Measurements from ENCODE around the gene WNK1.

WNK1 gene

GRCh38 chr12:879641-880040, 127.3 kb downstream of the WNK1 start:
- peaks cover 88% of the 10 kb centered on the region for H3K36me3 ChIP-seq (ENCODE audit: insufficient read depth, low read length)
- H3K27ac ChIP-seq (ENCODE audit: low read depth, low read length): no peak overlapping the region
- no peak overlapping the region for H3K9ac ChIP-seq (ENCODE audit: low read depth, low read length)
- no peak overlapping the region for H3K4me3 ChIP-seq (ENCODE audit: low read length)
- 93% methylated on average over 5 of the region's 5 CpGs for WGBS
- H3K27me3 ChIP-seq (ENCODE audit: insufficient read depth, low read length): no peaks in the 10 kb centered on the region
- no peaks in the 10 kb centered on the region for H3K9me3 ChIP-seq (ENCODE audit: insufficient read depth, low read depth, low read length)
- no peaks in the 10 kb centered on the region for H3K4me1 ChIP-seq (ENCODE audit: insufficient read depth, low read length)

- no peaks in the 10 kb centered on the region for H3K27me3 ChIP-seq (ENCODE audit: insufficient read depth, low read length)
- WGBS: 94% methylated on average over 4 of the region's 4 CpGs
- no peak overlapping the region for H3K27ac ChIP-seq (ENCODE audit: low read depth, low read length)
- no peaks in the 10 kb centered on the region for H3K4me1 ChIP-seq (ENCODE audit: insufficient read depth, low read length)
- peaks cover 89% of the 10 kb centered on the region for H3K36me3 ChIP-seq (ENCODE audit: insufficient read depth, low read length)
- no peaks in the 10 kb centered on the region for H3K9me3 ChIP-seq (ENCODE audit: insufficient read depth, low read depth, low read length)
- H3K4me3 ChIP-seq (ENCODE audit: low read length): no peak overlapping the region
- no peak overlapping the region for H3K9ac ChIP-seq (ENCODE audit: low read depth, low read length)
Measured at GRCh38 chr12:880656-881055, 128.3 kb downstream of the WNK1 start.

- Histone ChIP-seq H3K36me3 (ENCODE audit: insufficient read depth, low read length) (peaks cover 99% of the 10 kb centered on the region), H3K27ac (ENCODE audit: low read depth, low read length) (no peak overlapping the region)
- WGBS: 94% methylated on average over 5 of the region's 5 CpGs
Measured at GRCh38 chr12:884746-885414, 132.5 kb downstream of the WNK1 start.

GRCh38 chr12:885701-886100, 133.3 kb downstream of the WNK1 start:
- peaks cover 99% of the 10 kb centered on the region for H3K36me3 ChIP-seq (ENCODE audit: insufficient read depth, low read length)
- WGBS: 94% methylated on average over 1 of the region's 2 CpGs
- H3K9me3 ChIP-seq (ENCODE audit: insufficient read depth, low read depth, low read length): no peaks in the 10 kb centered on the region
- no peaks in the 10 kb centered on the region for H3K27me3 ChIP-seq (ENCODE audit: insufficient read depth, low read length)
- H3K4me1 ChIP-seq (ENCODE audit: insufficient read depth, low read length): no peaks in the 10 kb centered on the region
- no peak overlapping the region for H3K4me3 ChIP-seq (ENCODE audit: low read length)
- H3K9ac ChIP-seq (ENCODE audit: low read depth, low read length): no peak overlapping the region
- H3K27ac ChIP-seq (ENCODE audit: low read depth, low read length): no peak overlapping the region

More at GRCh38 chr12:884746-885414, 132.5 kb downstream of the WNK1 start:
- no peaks in the 10 kb centered on the region for H3K9me3 ChIP-seq (ENCODE audit: insufficient read depth, low read depth, low read length)
- no peaks in the 10 kb centered on the region for H3K27me3 ChIP-seq (ENCODE audit: insufficient read depth, low read length)
- no peak overlapping the region for H3K9ac ChIP-seq (ENCODE audit: low read depth, low read length)
- H3K4me1 ChIP-seq (ENCODE audit: insufficient read depth, low read length): no peaks in the 10 kb centered on the region
- H3K4me3 ChIP-seq (ENCODE audit: low read length): no peak overlapping the region

GRCh38 chr12:886206-886605, 133.8 kb downstream of the WNK1 start:
- Histone ChIP-seq H3K27ac (ENCODE audit: low read depth, low read length) (no peak overlapping the region), H3K4me1 (ENCODE audit: insufficient read depth, low read length) (no peaks in the 10 kb centered on the region), H3K9ac (ENCODE audit: low read depth, low read length) (no peak overlapping the region), H3K4me3 (ENCODE audit: low read length) (no peak overlapping the region), H3K27me3 (ENCODE audit: insufficient read depth, low read length) (no peaks in the 10 kb centered on the region), H3K9me3 (ENCODE audit: insufficient read depth, low read depth, low read length) (no peaks in the 10 kb centered on the region), H3K36me3 (ENCODE audit: insufficient read depth, low read length) (peaks cover 99% of the 10 kb centered on the region)
- WGBS: 96% methylated on average over 2 of the region's 2 CpGs

- H3K27ac ChIP-seq (ENCODE audit: low read depth, low read length): no peak overlapping the region
- no peaks in the 10 kb centered on the region for H3K4me1 ChIP-seq (ENCODE audit: insufficient read depth, low read length)
- H3K9me3 ChIP-seq (ENCODE audit: insufficient read depth, low read depth, low read length): no peaks in the 10 kb centered on the region
- no peak overlapping the region for H3K4me3 ChIP-seq (ENCODE audit: low read length)
- no peaks in the 10 kb centered on the region for H3K27me3 ChIP-seq (ENCODE audit: insufficient read depth, low read length)
- no peak overlapping the region for H3K9ac ChIP-seq (ENCODE audit: low read depth, low read length)
- peaks cover 88% of the 10 kb centered on the region for H3K36me3 ChIP-seq (ENCODE audit: insufficient read depth, low read length)
Measured at GRCh38 chr12:894226-894625, 141.8 kb downstream of the WNK1 start.

GRCh38 chr12:896031-896430, 143.7 kb downstream of the WNK1 start:
- no peak overlapping the region for H3K9ac ChIP-seq (ENCODE audit: low read depth, low read length)
- no peaks in the 10 kb centered on the region for H3K9me3 ChIP-seq (ENCODE audit: insufficient read depth, low read depth, low read length)
- WGBS: 92% methylated on average over 4 of the region's 4 CpGs
- H3K27me3 ChIP-seq (ENCODE audit: insufficient read depth, low read length): no peaks in the 10 kb centered on the region
- no peaks in the 10 kb centered on the region for H3K4me1 ChIP-seq (ENCODE audit: insufficient read depth, low read length)
- H3K4me3 ChIP-seq (ENCODE audit: low read length): no peak overlapping the region
- H3K36me3 ChIP-seq (ENCODE audit: insufficient read depth, low read length): peaks cover 89% of the 10 kb centered on the region
- H3K27ac ChIP-seq (ENCODE audit: low read depth, low read length): no peak overlapping the region

- Histone ChIP-seq H3K27ac (ENCODE audit: low read depth, low read length) (no peak overlapping the region), H3K36me3 (ENCODE audit: insufficient read depth, low read length) (peaks cover 91% of the 10 kb centered on the region), H3K9ac (ENCODE audit: low read depth, low read length) (no peak overlapping the region), H3K4me1 (ENCODE audit: insufficient read depth, low read length) (no peaks in the 10 kb centered on the region), H3K27me3 (ENCODE audit: insufficient read depth, low read length) (no peaks in the 10 kb centered on the region), H3K4me3 (ENCODE audit: low read length) (no peak overlapping the region), H3K9me3 (ENCODE audit: insufficient read depth, low read depth, low read length) (no peaks in the 10 kb centered on the region)
- WGBS: 92% methylated on average over 4 of the region's 4 CpGs
Measured at GRCh38 chr12:897386-897785, 145.0 kb downstream of the WNK1 start.

- no peaks in the 10 kb centered on the region for H3K9me3 ChIP-seq (ENCODE audit: insufficient read depth, low read depth, low read length)
- H3K27ac ChIP-seq (ENCODE audit: low read depth, low read length): no peak overlapping the region
- no peak overlapping the region for H3K9ac ChIP-seq (ENCODE audit: low read depth, low read length)
- H3K36me3 ChIP-seq (ENCODE audit: insufficient read depth, low read length): peaks cover 94% of the 10 kb centered on the region
- H3K4me1 ChIP-seq (ENCODE audit: insufficient read depth, low read length): no peaks in the 10 kb centered on the region
- H3K27me3 ChIP-seq (ENCODE audit: insufficient read depth, low read length): no peaks in the 10 kb centered on the region
- H3K4me3 ChIP-seq (ENCODE audit: low read length): no peak overlapping the region
- over 99% methylated on average over 3 of the region's 3 CpGs for WGBS
Measured at GRCh38 chr12:902581-902980, 150.2 kb downstream of the WNK1 start.

- H3K9me3 ChIP-seq (ENCODE audit: insufficient read depth, low read depth, low read length): no peaks in the 10 kb centered on the region
- WGBS: 87% methylated on average over 5 of the region's 5 CpGs
- no peaks in the 10 kb centered on the region for H3K4me1 ChIP-seq (ENCODE audit: insufficient read depth, low read length)
- peaks cover 94% of the 10 kb centered on the region for H3K36me3 ChIP-seq (ENCODE audit: insufficient read depth, low read length)
- no peak overlapping the region for H3K4me3 ChIP-seq (ENCODE audit: low read length)
- no peak overlapping the region for H3K27ac ChIP-seq (ENCODE audit: low read depth, low read length)
- no peak overlapping the region for H3K9ac ChIP-seq (ENCODE audit: low read depth, low read length)
- no peaks in the 10 kb centered on the region for H3K27me3 ChIP-seq (ENCODE audit: insufficient read depth, low read length)
Measured at GRCh38 chr12:903055-903454, 150.7 kb downstream of the WNK1 start.

- Histone ChIP-seq H3K4me1 (ENCODE audit: insufficient read depth, low read length) (no peaks in the 10 kb centered on the region), H3K9ac (ENCODE audit: low read depth, low read length) (no peak overlapping the region)
- WGBS: 78% methylated on average over 4 of the region's 5 CpGs
Measured at GRCh38 chr12:904010-904414, 151.6 kb downstream of the WNK1 start.

More at GRCh38 chr12:904010-904414, 151.6 kb downstream of the WNK1 start:
- Histone ChIP-seq H3K36me3 (ENCODE audit: insufficient read depth, low read length) (peaks cover 95% of the 10 kb centered on the region), H3K9me3 (ENCODE audit: insufficient read depth, low read depth, low read length) (no peaks in the 10 kb centered on the region), H3K4me3 (ENCODE audit: low read length) (no peak overlapping the region), H3K27me3 (ENCODE audit: insufficient read depth, low read length) (no peaks in the 10 kb centered on the region), H3K27ac (ENCODE audit: low read depth, low read length) (no peak overlapping the region)
